Measurements from ENCODE around the gene TBC1D22A. TPM values are rescaled to one million over a fixed set of nuclear protein-coding genes. Genes with fewer than 3 reads are reported as not detected.
A peak's percentile ranks its signal among the peaks of the same experiment; 100 is the strongest.

The TBC1D22A gene
- total RNA-seq, 1 experiment from 2014 or later: 14.3 TPM

- TF ChIP-seq, protein P1, sequence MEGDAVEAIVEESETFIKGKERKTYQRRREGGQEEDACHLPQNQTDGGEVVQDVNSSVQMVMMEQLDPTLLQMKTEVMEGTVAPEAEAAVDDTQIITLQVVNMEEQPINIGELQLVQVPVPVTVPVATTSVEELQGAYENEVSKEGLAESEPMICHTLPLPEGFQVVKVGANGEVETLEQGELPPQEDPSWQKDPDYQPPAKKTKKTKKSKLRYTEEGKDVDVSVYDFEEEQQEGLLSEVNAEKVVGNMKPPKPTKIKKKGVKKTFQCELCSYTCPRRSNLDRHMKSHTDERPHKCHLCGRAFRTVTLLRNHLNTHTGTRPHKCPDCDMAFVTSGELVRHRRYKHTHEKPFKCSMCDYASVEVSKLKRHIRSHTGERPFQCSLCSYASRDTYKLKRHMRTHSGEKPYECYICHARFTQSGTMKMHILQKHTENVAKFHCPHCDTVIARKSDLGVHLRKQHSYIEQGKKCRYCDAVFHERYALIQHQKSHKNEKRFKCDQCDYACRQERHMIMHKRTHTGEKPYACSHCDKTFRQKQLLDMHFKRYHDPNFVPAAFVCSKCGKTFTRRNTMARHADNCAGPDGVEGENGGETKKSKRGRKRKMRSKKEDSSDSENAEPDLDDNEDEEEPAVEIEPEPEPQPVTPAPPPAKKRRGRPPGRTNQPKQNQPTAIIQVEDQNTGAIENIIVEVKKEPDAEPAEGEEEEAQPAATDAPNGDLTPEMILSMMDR (conservative IDR thresholded peaks at IDR 0.05; ENCODE audit: low read depth, low read length): no peak
- no peak for TF ChIP-seq EZH2phosphoT487 (IDR thresholded peaks at IDR 0.05; ENCODE audit: borderline replicate concordance, low read length)
- H3K36me3 ChIP-seq (ENCODE audit: low read depth, low read length): no peaks in the 10 kb centered on the region
- no peaks in the 10 kb centered on the region for H4K20me1 ChIP-seq (ENCODE audit: low read length)
- no TSS peak for BruUV-seq (replicated peaks)
- POLR2A ChIA-PET (ENCODE audit: unreplicated experiment): no interaction called here
- no peak overlapping the region for H2AFZ ChIP-seq (ENCODE audit: low read length)
- ATAC-seq: no peak
- peaks cover 12% of the 10 kb centered on the region for H3K4me1 ChIP-seq (ENCODE audit: insufficient read depth, low read length)
- no peak for DNase-seq
- no peaks in the 10 kb centered on the region for H3F3A ChIP-seq (ENCODE audit: low read length, unreplicated experiment)
- H3K27me3 ChIP-seq (ENCODE audit: low read length): no peaks in the 10 kb centered on the region
- no peaks in the 10 kb centered on the region for H3K9me3 ChIP-seq (ENCODE audit: low read length)
- H3K27ac ChIP-seq (ENCODE audit: low read length): no peak overlapping the region
- H3K9ac ChIP-seq (ENCODE audit: low read length): no peak overlapping the region
- peaks cover 22% of the 10 kb centered on the region for H3K79me2 ChIP-seq (ENCODE audit: low read length)
- intact Hi-C loops (cut with micrococcal nuclease): no loop called here
- CTCF ChIA-PET: no interaction called here
- H3K9me2 ChIP-seq (replicated peaks; ENCODE audit: low read length): no peaks in the 10 kb centered on the region
- H3K4me2 ChIP-seq (ENCODE audit: low read length): peak overlapping the region; percentile 84; the same call in 1 of the 2 replicates
- no peak overlapping the region for H3K4me3 ChIP-seq (ENCODE audit: low read length)
Observed at GRCh38 chr22:46739094-46739870, 23.2 kb upstream of the TBC1D22A start.

DNA sequence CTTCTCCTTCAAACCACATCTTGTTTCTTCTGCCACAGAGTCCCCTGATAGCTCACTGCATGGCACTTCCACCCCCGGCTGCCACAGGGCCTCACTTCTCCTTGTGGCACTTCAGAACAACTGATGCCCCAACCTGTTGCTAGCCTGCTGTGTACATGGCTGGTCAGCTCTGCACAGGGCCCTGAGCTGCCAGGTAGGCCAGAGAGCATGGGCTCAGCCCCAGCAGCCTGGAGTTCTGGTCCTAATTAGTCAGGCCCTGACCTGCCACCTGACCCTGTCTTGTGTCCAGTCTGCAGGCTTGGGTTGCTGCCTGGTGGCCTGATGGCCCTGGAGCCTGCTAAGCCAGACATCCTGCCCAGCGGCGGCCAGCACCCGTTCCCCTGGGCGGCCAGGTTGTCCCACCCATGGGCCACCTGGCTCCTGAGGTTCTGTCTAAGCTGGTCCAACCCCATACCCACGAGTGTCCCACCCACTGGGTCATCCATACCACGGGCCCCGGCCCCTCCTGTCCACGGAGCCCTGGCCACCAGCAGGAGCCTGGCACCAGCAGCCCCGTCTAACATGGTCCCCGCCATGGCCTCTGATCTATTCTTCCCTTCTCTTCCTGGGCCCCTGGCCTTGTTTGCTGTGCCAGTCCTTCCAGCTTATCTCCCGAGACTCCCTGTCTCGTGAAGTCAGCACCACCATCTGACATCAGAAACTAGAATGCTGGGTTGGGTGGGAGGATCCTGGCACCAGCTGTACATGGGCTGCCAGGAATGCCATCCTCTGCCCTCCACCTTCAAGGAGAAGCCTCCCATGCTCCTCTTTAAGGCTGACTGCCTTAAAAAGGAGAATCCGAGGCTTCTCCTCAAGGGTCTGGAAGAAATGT is 21.3 kb upstream of the TBC1D22A start:
- H3K36me3 ChIP-seq (ENCODE audit: low read depth, low read length): no peaks in the 10 kb centered on the region
- no peak overlapping the region for H2AFZ ChIP-seq (ENCODE audit: low read length)
- ATAC-seq (no peak), DNase-seq (no peak)
- no peaks in the 10 kb centered on the region for H3F3A ChIP-seq (ENCODE audit: low read length, unreplicated experiment)
- H3K9ac ChIP-seq (ENCODE audit: low read length): no peak overlapping the region
- peaks cover 12% of the 10 kb centered on the region for H3K4me1 ChIP-seq (ENCODE audit: insufficient read depth, low read length)
- H3K27ac ChIP-seq (ENCODE audit: low read length): no peak overlapping the region
- H3K4me3 ChIP-seq (ENCODE audit: low read length): no peak overlapping the region
- no peaks in the 10 kb centered on the region for H3K9me2 ChIP-seq (replicated peaks; ENCODE audit: low read length)
- TF ChIP-seq, protein P1 (conservative IDR thresholded peaks at IDR 0.05; ENCODE audit: low read depth, low read length): no peak
- TF ChIP-seq EZH2 (IDR thresholded peaks at IDR 0.05; ENCODE audit: low read length, unreplicated experiment) (no peak), EZH2phosphoT487 (IDR thresholded peaks at IDR 0.05; ENCODE audit: borderline replicate concordance, low read length) (no peak)
- H3K79me2 ChIP-seq (ENCODE audit: low read length): peaks cover 13% of the 10 kb centered on the region
- POLR2A ChIA-PET (ENCODE audit: unreplicated experiment): no interaction called here
- intact Hi-C loops (cut with micrococcal nuclease): no loop called here
- BruUV-seq (replicated peaks): no TSS peak
- CTCF ChIA-PET: no interaction called here
- H3K27me3 ChIP-seq (ENCODE audit: low read length): no peaks in the 10 kb centered on the region
- H3K9me3 ChIP-seq (ENCODE audit: low read length): no peaks in the 10 kb centered on the region
- no peaks in the 10 kb centered on the region for H4K20me1 ChIP-seq (ENCODE audit: low read length)
- no peak overlapping the region for H3K4me2 ChIP-seq (ENCODE audit: low read length)

Data from PC-3 (cell line).